Smooth muscle cell (in vitro differentiated cells): ENCODE data around the gene NKAIN2. TPM values are rescaled to one million over a fixed set of nuclear protein-coding genes. Genes with fewer than 3 reads are reported as not detected.

Experiments
- DNase-seq: peaks from one replicate; lab custom pipeline; 2025; ENCODE audit not compliant: unreplicated experiment; lab: John Stamatoyannopoulos, UW
- H2AFZ ChIP-seq: fragments of 200-600 bp; sonication (generic); 2 replicates; pipeline ENCODE4 v1.6.0; 2016; ENCODE audit warnings: antibody characterized with exemption, low read depth, mild to moderate bottlenecking
- H3F3A ChIP-seq: fragments of 200-600 bp; sonication (generic); 2 replicates; pipeline ENCODE4 v1.6.0; 2017; ENCODE audit warnings: antibody characterized with exemption, low read depth
- H3K27ac ChIP-seq: fragments of 200-600 bp; sonication (generic); 2 replicates; pipeline ENCODE4 v1.5.1; 2016; ENCODE audit warnings: low read depth, mild to moderate bottlenecking
- H3K27me3 ChIP-seq: fragments of 200-600 bp; sonication (generic); 2 replicates; pipeline ENCODE4 v1.6.1; 2016; ENCODE audit warnings: low read depth, mild to moderate bottlenecking
- H3K36me3 ChIP-seq: fragments of 200-600 bp; sonication (generic); 2 replicates; pipeline ENCODE4 v1.5.1; 2016; ENCODE audit warnings: low read depth
- H3K4me1 ChIP-seq: fragments of 200-600 bp; sonication (generic); 2 replicates; pipeline ENCODE4 v1.5.1; 2016; ENCODE audit warnings: low read depth
- H3K4me2 ChIP-seq: fragments of 200-600 bp; sonication (generic); 2 replicates; pipeline ENCODE4 v1.6.0; 2016; ENCODE audit warnings: mild to moderate bottlenecking
- H3K4me3 ChIP-seq: fragments of 200-600 bp; sonication (generic); 2 replicates; pipeline ENCODE4 v1.5.1; 2016; ENCODE audit warnings: mild to moderate bottlenecking
- H3K79me2 ChIP-seq: fragments of 200-600 bp; sonication (generic); 2 replicates; pipeline ENCODE4 v1.6.0; 2016; ENCODE audit warnings: low read depth, mild to moderate bottlenecking
- H3K9ac ChIP-seq: fragments of 200-600 bp; sonication (generic); 2 replicates; pipeline ENCODE4 v1.6.0; 2016; ENCODE audit warnings: low read depth
- H3K9me3 ChIP-seq: fragments of 200-600 bp; sonication (generic); replicated peaks from 2 replicates; pipeline ENCODE4 v1.5.1; 2016; ENCODE audit warnings: low read depth
- H4K20me1 ChIP-seq: fragments of 200-600 bp; sonication (generic); 2 replicates; pipeline ENCODE4 v1.6.0; 2016; ENCODE audit warnings: low read depth
- WGBS: methylation state at CpG from one replicate; pipeline ENCODE4 v1.1.7; 2016; ENCODE audit warnings: low lambda C conversion rate; 5-methylcytosine and 5-hydroxymethylcytosine counted together
- polyA plus RNA-seq: library from polyadenylated mRNA; unstranded; fragments of >200 nt; fragmentation: Nextera tagmentation; extraction: Ambion mirVana; gene quantifications from 2 replicates; pipeline ENCODE4 v1.2.1, GENCODE V29; 2016
- total RNA-seq: library from RNA; depleted of rRNA; stranded (reverse); fragments of >200 nt; gene quantifications from 2 replicates; pipeline ENCODE4 v1.2.3, GENCODE V29; 2014
- TF ChIP-seq, protein P1 (sequence below): fragments of 200-600 bp; sonication (generic); IDR thresholded peaks from 2 replicates; pipeline ENCODE4 v1.5.1; 2017; ENCODE audit warnings: borderline replicate concordance, mild to moderate bottlenecking, antibody characterized with exemption; ENCODE audit not compliant: insufficient read depth, poor library complexity, severe bottlenecking

The NKAIN2 gene
- total and polyA plus RNA-seq, 2 experiments from 2014 or later = 0.09 TPM; not detected in 1

DNA sequence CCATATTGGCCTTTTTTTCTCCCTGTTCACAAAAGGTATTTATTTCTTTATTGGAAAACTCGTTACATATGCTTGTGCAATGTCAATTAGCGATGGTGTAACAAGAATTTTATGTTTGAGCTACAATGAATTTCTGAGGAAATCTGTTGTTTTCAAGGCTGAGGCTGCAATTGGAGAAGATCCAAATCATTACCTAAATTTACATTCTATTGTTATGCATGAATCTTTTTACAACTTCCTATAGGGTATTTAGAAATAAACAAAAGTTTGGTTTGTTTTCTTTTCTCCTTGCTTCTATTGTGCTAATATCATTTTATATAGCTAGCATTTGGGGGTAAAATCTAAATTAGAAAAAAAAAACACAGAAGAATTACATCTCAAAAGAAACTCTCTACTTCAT is 34.7 kb upstream of the NKAIN2 start:
- H2AFZ ChIP-seq = no peak overlapping the region
- peaks cover 10% of the 10 kb centered on the region for H3F3A ChIP-seq
- H3K79me2 ChIP-seq = no peaks in the 10 kb centered on the region
- no peaks in the 10 kb centered on the region for H4K20me1 ChIP-seq
- DNase-seq = no peak
- H3K4me1 ChIP-seq = no peaks in the 10 kb centered on the region
- no peaks in the 10 kb centered on the region for H3K36me3 ChIP-seq
- H3K4me2 ChIP-seq = no peak overlapping the region
- H3K9me3 ChIP-seq = no peaks in the 10 kb centered on the region
- no peak overlapping the region for H3K4me3 ChIP-seq
- WGBS = 82% methylated on average over 2 of the region's 2 CpGs
- TF ChIP-seq, protein P1, sequence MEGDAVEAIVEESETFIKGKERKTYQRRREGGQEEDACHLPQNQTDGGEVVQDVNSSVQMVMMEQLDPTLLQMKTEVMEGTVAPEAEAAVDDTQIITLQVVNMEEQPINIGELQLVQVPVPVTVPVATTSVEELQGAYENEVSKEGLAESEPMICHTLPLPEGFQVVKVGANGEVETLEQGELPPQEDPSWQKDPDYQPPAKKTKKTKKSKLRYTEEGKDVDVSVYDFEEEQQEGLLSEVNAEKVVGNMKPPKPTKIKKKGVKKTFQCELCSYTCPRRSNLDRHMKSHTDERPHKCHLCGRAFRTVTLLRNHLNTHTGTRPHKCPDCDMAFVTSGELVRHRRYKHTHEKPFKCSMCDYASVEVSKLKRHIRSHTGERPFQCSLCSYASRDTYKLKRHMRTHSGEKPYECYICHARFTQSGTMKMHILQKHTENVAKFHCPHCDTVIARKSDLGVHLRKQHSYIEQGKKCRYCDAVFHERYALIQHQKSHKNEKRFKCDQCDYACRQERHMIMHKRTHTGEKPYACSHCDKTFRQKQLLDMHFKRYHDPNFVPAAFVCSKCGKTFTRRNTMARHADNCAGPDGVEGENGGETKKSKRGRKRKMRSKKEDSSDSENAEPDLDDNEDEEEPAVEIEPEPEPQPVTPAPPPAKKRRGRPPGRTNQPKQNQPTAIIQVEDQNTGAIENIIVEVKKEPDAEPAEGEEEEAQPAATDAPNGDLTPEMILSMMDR = no peak
- H3K9ac ChIP-seq = no peak overlapping the region
- no peak overlapping the region for H3K27ac ChIP-seq
- no peaks in the 10 kb centered on the region for H3K27me3 ChIP-seq

DNA sequence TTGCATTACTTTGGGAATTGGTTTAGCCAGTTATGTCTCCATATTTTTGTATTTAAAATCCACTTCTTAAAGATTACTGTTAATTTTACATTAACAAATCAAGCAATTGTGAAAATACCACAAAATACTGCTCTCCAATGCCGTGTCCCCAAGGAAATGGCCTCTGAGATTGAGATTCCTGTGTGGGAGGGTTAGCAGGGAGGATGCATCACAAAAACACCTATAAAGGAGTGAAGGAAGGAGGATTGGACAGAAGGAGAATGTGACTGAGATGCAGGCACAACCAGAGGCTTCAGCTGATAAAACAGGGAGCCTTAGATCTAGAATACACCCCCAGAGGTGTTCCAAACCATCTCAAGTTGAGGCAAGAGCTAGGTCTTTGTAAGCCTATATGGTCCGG is 34.2 kb upstream of the NKAIN2 start:
- 88% methylated on average over 2 of the region's 2 CpGs for WGBS
- Histone ChIP-seq H3K9me3 (no peaks in the 10 kb centered on the region), H2AFZ (no peak overlapping the region), H3K4me1 (no peaks in the 10 kb centered on the region), H3K79me2 (no peaks in the 10 kb centered on the region), H3K4me3 (no peak overlapping the region), H3K27ac (no peak overlapping the region), H4K20me1 (no peaks in the 10 kb centered on the region), H3K27me3 (no peaks in the 10 kb centered on the region), H3K36me3 (no peaks in the 10 kb centered on the region), H3F3A (peaks cover 10% of the 10 kb centered on the region), H3K4me2 (no peak overlapping the region), H3K9ac (no peak overlapping the region)
- TF ChIP-seq, protein P1 = no peak
- no peak for DNase-seq

DNA sequence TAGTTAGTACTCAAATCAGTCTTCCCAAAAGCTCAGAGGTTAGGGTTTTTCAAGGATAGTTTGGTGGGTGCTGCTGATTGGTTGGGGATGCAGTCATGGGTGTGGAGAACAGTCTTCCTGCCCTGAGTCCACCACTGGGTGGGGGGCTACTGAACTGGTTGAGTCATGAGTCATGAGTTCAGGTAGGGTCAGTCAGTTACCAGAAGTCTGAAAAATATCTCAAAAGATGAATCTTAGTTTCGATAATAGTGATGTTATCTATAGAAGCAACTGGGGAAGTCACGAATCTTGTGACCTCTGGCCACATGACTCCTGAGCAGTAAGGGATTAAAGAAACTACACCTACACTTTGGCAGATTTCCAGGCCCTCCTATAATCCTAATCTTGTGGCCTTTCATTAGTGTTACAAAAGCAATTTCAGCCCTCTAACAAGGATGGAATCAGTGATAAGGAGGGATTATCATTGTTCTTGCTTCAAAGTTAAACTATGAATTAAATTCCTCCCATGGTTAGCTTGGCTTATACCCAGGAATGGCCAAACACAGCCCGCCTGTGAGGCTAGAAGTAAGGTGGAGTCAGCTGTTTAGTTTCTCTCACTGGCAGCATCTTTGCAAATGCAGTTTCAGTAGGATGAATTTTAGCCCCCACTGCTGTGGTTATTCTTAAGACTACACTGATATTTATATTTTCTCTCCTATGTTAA is 33.3 kb upstream of the NKAIN2 start:
- Histone ChIP-seq H3K9ac (no peak overlapping the region), H2AFZ (no peak overlapping the region), H3K4me2 (peak overlapping the region; percentile 68), H3K79me2 (no peaks in the 10 kb centered on the region), H3K4me3 (no peak overlapping the region), H3K36me3 (no peaks in the 10 kb centered on the region), H3F3A (peaks cover 10% of the 10 kb centered on the region), H3K27ac (no peak overlapping the region), H3K9me3 (no peaks in the 10 kb centered on the region), H4K20me1 (no peaks in the 10 kb centered on the region), H3K4me1 (no peaks in the 10 kb centered on the region), H3K27me3 (no peaks in the 10 kb centered on the region)
- TF ChIP-seq, protein P1 = no peak
- DNase-seq = no peak
- WGBS = 63% methylated on average over 3 of the region's 3 CpGs

DNA sequence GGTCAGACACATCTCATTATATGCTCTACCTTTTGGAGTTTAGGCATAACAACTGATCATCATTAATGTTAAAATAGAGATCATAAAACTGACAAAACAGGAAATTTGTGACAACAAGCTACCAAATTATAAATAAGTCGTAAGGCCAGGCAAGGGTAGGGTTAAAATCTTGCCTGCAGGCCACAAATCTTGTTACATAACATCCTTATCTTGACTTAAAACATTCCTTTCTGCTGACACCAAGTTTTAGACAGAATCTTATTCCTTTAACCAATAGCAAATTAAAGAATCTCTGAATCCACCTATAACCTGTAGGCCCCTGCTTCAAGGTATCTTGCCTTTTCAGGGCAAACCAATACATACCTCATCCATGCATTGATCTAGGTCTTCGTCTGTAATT is 32.5 kb upstream of the NKAIN2 start:
- Histone ChIP-seq H3K36me3 (no peaks in the 10 kb centered on the region), H3K9ac (no peak overlapping the region), H3K79me2 (no peaks in the 10 kb centered on the region), H3K9me3 (no peaks in the 10 kb centered on the region), H3K4me3 (no peak overlapping the region), H4K20me1 (no peaks in the 10 kb centered on the region), H3K4me1 (no peaks in the 10 kb centered on the region), H3K27ac (peak overlapping the region; percentile 24), H3K4me2 (peak overlapping the region; percentile 68), H2AFZ (peak overlapping the region; percentile 26), H3K27me3 (no peaks in the 10 kb centered on the region), H3F3A (peaks cover 10% of the 10 kb centered on the region)
- TF ChIP-seq, protein P1 = no peak
- WGBS = 18% methylated on average over 2 of the region's 2 CpGs
- DNase-seq = no peak
